Neural progenitor cell (in vitro differentiated cells): ENCODE data around the gene OPCML.

Experiments used
- EZH2 ChIP-seq: fragments of 200-600 bp; sonication (generic); IDR thresholded peaks from 2 replicates; pipeline ENCODE4 v1.6.1; 2017; ENCODE audit warnings: antibody characterized with exemption, mild to moderate bottlenecking, moderate library complexity
- TF ChIP-seq, protein P1 (sequence below): fragments of 200-600 bp; sonication (generic); IDR thresholded peaks from 2 replicates; pipeline ENCODE4 v1.5.1; 2017; ENCODE audit warnings: antibody characterized with exemption, mild to moderate bottlenecking

DNA sequence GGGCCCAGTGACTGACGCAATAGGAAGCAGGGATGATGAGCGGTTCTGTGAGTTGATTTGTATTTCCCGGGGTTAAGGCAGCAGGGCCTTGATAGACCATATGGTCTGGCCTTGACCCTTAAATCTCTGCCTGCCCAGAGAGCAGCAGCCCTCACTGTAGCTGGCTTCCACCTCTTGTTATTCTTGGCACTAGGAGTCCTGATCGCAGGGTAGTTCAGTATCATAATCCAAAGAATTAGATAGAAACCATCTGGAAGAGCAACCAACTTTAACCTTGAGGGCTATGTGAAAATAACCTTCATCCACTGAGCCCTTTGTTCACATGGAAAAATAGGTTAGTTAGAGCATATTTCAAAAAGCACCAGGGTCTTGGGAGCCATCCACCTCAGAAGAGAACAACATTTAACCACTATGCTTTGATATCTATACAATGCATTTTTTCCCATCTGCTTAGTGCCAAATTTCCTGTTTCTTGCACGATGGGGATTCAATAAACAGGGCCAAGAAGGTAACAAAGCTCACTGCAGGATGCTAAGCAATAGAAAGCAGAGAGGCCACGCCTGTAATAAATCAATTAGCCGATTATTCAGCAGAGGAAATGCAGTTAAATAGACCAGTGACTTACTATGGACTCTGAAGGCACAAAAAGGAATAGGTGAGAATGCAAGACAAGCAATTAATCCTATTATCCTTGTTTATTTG lies 761.3 kb downstream of the OPCML start:
- TF ChIP-seq EZH2 = no peak
- TF ChIP-seq, protein P1, sequence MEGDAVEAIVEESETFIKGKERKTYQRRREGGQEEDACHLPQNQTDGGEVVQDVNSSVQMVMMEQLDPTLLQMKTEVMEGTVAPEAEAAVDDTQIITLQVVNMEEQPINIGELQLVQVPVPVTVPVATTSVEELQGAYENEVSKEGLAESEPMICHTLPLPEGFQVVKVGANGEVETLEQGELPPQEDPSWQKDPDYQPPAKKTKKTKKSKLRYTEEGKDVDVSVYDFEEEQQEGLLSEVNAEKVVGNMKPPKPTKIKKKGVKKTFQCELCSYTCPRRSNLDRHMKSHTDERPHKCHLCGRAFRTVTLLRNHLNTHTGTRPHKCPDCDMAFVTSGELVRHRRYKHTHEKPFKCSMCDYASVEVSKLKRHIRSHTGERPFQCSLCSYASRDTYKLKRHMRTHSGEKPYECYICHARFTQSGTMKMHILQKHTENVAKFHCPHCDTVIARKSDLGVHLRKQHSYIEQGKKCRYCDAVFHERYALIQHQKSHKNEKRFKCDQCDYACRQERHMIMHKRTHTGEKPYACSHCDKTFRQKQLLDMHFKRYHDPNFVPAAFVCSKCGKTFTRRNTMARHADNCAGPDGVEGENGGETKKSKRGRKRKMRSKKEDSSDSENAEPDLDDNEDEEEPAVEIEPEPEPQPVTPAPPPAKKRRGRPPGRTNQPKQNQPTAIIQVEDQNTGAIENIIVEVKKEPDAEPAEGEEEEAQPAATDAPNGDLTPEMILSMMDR = no peak
